Stimulated activated CD4-positive, alpha-beta T cell treated with anti-CD3 and anti-CD28 coated beads, Interleukin-12 subunit alpha, Interleukin-12 subunit beta, amount 100 ng/mL, for 48 hours (primary cell): Measurements from ENCODE around the gene SMIM8.
"Not testable (repeated sequence)": the region's sequence is repeated elsewhere in the genome, so short reads cannot be mapped to it uniquely, and the experiment has no call there.

ENCODE experiments used
- DNase-seq, 3 donors: peaks; one replicate each; pipeline ENCODE4 v3.0.0-alpha.2; 2020; ENCODE audit warnings: low read depth in 2 of 3, low spot score in 1 of 3

Gene SMIM8

GRCh38 chr6:87322304-87323212 is at the start of gene SMIM8:
TSS of gene SMIM8 (plus strand) at chr6:87322588. CDS start at chr6:87337032, 14,444 bp downstream.
- DNase-seq, result peak; percentile 67 to 88 (median 82)

GRCh38 chr6:87274660-87275274 is 47.6 kb upstream of the SMIM8 start:
- DNase-seq, result no peak

GRCh38 chr6:87276624-87277023 is 45.8 kb upstream of the SMIM8 start:
- DNase-seq, result no peak

GRCh38 chr6:87277123-87277522 is 45.3 kb upstream of the SMIM8 start:
- DNase-seq, result no peak

GRCh38 chr6:87279196-87279595 is 43.2 kb upstream of the SMIM8 start:
- no peak for DNase-seq

GRCh38 chr6:87281426-87281825 is 41.0 kb upstream of the SMIM8 start:
- DNase-seq, result no peak

- no peak for DNase-seq
Measured at GRCh38 chr6:87282743-87283142, 39.6 kb upstream of the SMIM8 start.

- no peak for DNase-seq
Measured at GRCh38 chr6:87283461-87283860, 38.9 kb upstream of the SMIM8 start.

- DNase-seq, result no peak
Measured at GRCh38 chr6:87287251-87287650, 35.1 kb upstream of the SMIM8 start.

- no peak for DNase-seq
Measured at GRCh38 chr6:87289571-87289970, 32.8 kb upstream of the SMIM8 start.

- DNase-seq, result no peak
Measured at GRCh38 chr6:87291883-87292282, 30.5 kb upstream of the SMIM8 start.

- DNase-seq, result no peak
Measured at GRCh38 chr6:87293526-87293925, 28.9 kb upstream of the SMIM8 start.

- no peak for DNase-seq
Measured at GRCh38 chr6:87297119-87297518, 25.3 kb upstream of the SMIM8 start.

- DNase-seq, result not testable (repeated sequence)
Measured at GRCh38 chr6:87301277-87301676, 21.1 kb upstream of the SMIM8 start.

- no peak for DNase-seq
Measured at GRCh38 chr6:87308970-87309369, 13.4 kb upstream of the SMIM8 start.

GRCh38 chr6:87312860-87313259 is 9.5 kb upstream of the SMIM8 start:
- DNase-seq, result no peak

- no peak for DNase-seq
Measured at GRCh38 chr6:87315071-87315470, 7.3 kb upstream of the SMIM8 start.

- DNase-seq, result no peak
Measured at GRCh38 chr6:87319271-87319987, 3.0 kb upstream of the SMIM8 start.

- not testable (repeated sequence) for DNase-seq
Measured at GRCh38 chr6:87323880-87324279, 1.5 kb downstream of the SMIM8 start.

- DNase-seq, result no peak
Measured at GRCh38 chr6:87330961-87331360, 8.6 kb downstream of the SMIM8 start.

GRCh38 chr6:87333033-87333432 is 10.6 kb downstream of the SMIM8 start:
- DNase-seq, result no peak
